K562 (cell line): ENCODE measurements around the gene MOSPD3. TPM values are rescaled to one million over a fixed set of nuclear protein-coding genes. Genes with fewer than 3 reads are reported as not detected.
A peak's percentile ranks its signal among the peaks of the same experiment; 100 is the strongest.

Experiments used
- ARNT ChIP-seq, 2 experiments: fragments of 450-650 bp; IDR thresholded peaks; 2 replicates each; pipeline ENCODE4 v1.6.1; 2016; ENCODE audit warnings: mild to moderate bottlenecking in 1 of 2
- ASH1L ChIP-seq: fragments of 450-650 bp; IDR thresholded peaks from 2 replicates; pipeline ENCODE4 v1.6.1; 2018; ENCODE audit warnings: borderline replicate concordance, mild to moderate bottlenecking, low read depth; ENCODE audit not compliant: partially characterized antibody
- BRD4 ChIP-seq: fragments of 200-600 bp; sonication (generic); IDR thresholded peaks from 2 replicates; pipeline ENCODE4 v1.6.1; 2017; ENCODE audit warnings: inconsistent platforms
- CBX5 ChIP-seq: IDR thresholded peaks from 2 replicates; pipeline ENCODE4 v1.6.1; 2014; ENCODE audit warnings: low read depth, borderline replicate concordance
- CCNT2 ChIP-seq: IDR thresholded peaks from 2 replicates; pipeline ENCODE4 v1.6.1; 2011; ENCODE audit warnings: borderline replicate concordance, low read depth, mild to moderate bottlenecking, moderate library complexity, mixed read lengths, low read length; ENCODE audit not compliant: insufficient read length; ENCODE audit errors: extremely low read depth
- EGR1 ChIP-seq: fragments of 450-650 bp; conservative IDR thresholded peaks from 2 replicates; pipeline ENCODE4 v1.6.1; 2017; ENCODE audit warnings: mild to moderate bottlenecking
- EHMT2 ChIP-seq: fragments of 450-650 bp; IDR thresholded peaks from 2 replicates; pipeline ENCODE4 v1.6.1; 2018; ENCODE audit warnings: antibody characterized with exemption
- GTF2F1 ChIP-seq: IDR thresholded peaks from 2 replicates; pipeline ENCODE4 v1.6.1; 2011; ENCODE audit warnings: low read depth, low read length, improper control_type of control experiment
- KAT7 ChIP-seq: sonication (generic); formaldehyde crosslinking; IDR thresholded peaks from 2 replicates; pipeline ENCODE4 v1.8.0; 2022; ENCODE audit warnings: missing genetic modification reagents, mild to moderate bottlenecking, borderline replicate concordance
- LARP7 ChIP-seq: fragments of 450-650 bp; IDR thresholded peaks from 2 replicates; pipeline ENCODE4 v1.6.1; 2016
- PCBP1 ChIP-seq: fragments of 200-400 bp; formaldehyde crosslinking; IDR thresholded peaks from 2 replicates; pipeline ENCODE4 v1.6.1; 2018; ENCODE audit warnings: mild to moderate bottlenecking, low read depth, low read length; ENCODE audit not compliant: poor library complexity, severe bottlenecking
- RB1 ChIP-seq: fragments of 450-650 bp; IDR thresholded peaks from 2 replicates; pipeline ENCODE4 v1.6.1; 2017; ENCODE audit warnings: low read depth, mild to moderate bottlenecking
- SAFB2 ChIP-seq: fragments of 200-400 bp; formaldehyde crosslinking; IDR thresholded peaks from 2 replicates; pipeline ENCODE4 v1.6.1; 2018; ENCODE audit warnings: borderline replicate concordance, low read length, low read depth, moderate library complexity; ENCODE audit not compliant: severe bottlenecking
- STAT5A ChIP-seq: IDR thresholded peaks from 2 replicates; pipeline ENCODE4 v1.6.1; 2012; ENCODE audit warnings: low read length, inconsistent platforms, borderline replicate concordance
- TAF1 ChIP-seq: IDR thresholded peaks from 2 replicates; pipeline ENCODE4 v1.6.1; 2011; ENCODE audit warnings: mild to moderate bottlenecking, low read length, moderate library complexity; ENCODE audit not compliant: insufficient read depth, control insufficient read depth, severe bottlenecking; ENCODE audit errors: extremely low read depth
- TEAD1 ChIP-seq, 2 experiments: fragments of 450-650 bp in 1 of 2; sonication (generic) in 1 of 2; formaldehyde crosslinking; IDR thresholded peaks; 2 replicates each; pipeline versions ENCODE4 v1.4.0 to v1.8.0; 2020 to 2022; ENCODE audit warnings: mild to moderate bottlenecking in 2 of 2, missing genetic modification reagents in 1 of 2
- ZNF57 ChIP-seq: fragments of 450-650 bp; formaldehyde crosslinking; IDR thresholded peaks from 2 replicates; pipeline ENCODE4 v1.4.0; 2020; ENCODE audit warnings: mild to moderate bottlenecking, moderate library complexity
- ZNF668 ChIP-seq: fragments of 250-450 bp; sonication (Bioruptor Pico); IDR thresholded peaks from 2 replicates; pipeline ENCODE4 v1.8.0; 2022; ENCODE audit warnings: mild to moderate bottlenecking, inconsistent platforms
- ZNF695 ChIP-seq: fragments of 450-650 bp; formaldehyde crosslinking; IDR thresholded peaks from 2 replicates; pipeline ENCODE4 v1.4.0; 2020; ENCODE audit warnings: mild to moderate bottlenecking, moderate library complexity
- polyA plus RNA-seq, 8 experiments: library from polyadenylated mRNA; depleted of rRNA in 4 of 8; stranded (reverse) in 5 of 8; unstranded in 3 of 8; fragments of >200 nt; fragmentation: Nextera tagmentation in 2 of 8; fragmentation: Illumina TruSeq in 1 of 8; extraction: Ambion mirVana in 2 of 8; extraction: Trizol in 1 of 8; gene quantifications; 2 replicates each; pipeline versions ENCODE4 v1.2.1 to v1.2.3, GENCODE V29; 2011 to 2014; ENCODE audit warnings: inconsistent platforms in 1 of 8, missing spikeins in 1 of 8
- total RNA-seq, 7 experiments: library from RNA; depleted of rRNA in 6 of 7; stranded (reverse); fragments of >200 nt in 6 of 7; fragmentation: Illumina TruSeq in 2 of 7; extraction: Trizol in 2 of 7; gene quantifications; 2 replicates each; pipeline versions ENCODE4 v1.2.1 to v1.2.3, GENCODE V29; 2011 to 2021; ENCODE audit warnings: low replicate concordance in 1 of 7
- TF ChIP-seq, protein P1 (sequence below): sonication (generic); formaldehyde crosslinking; IDR thresholded peaks from 2 replicates; pipeline ENCODE4 v1.8.0; 2022; ENCODE audit warnings: mild to moderate bottlenecking, low read depth, missing genetic modification reagents
- TF ChIP-seq, protein P2 (sequence below): sonication (generic); formaldehyde crosslinking; IDR thresholded peaks from 2 replicates; pipeline ENCODE4 v1.8.0; 2022; ENCODE audit warnings: missing genetic modification reagents, mild to moderate bottlenecking, borderline replicate concordance
- TF ChIP-seq, protein P3 (sequence below), 3 experiments: IDR thresholded peaks in 2 of 3; conservative IDR thresholded peaks in 1 of 3; 2 replicates each; pipeline ENCODE4 v1.5.1; 2011 to 2012; ENCODE audit warnings: low read length in 3 of 3, mild to moderate bottlenecking in 3 of 3, control low read depth in 2 of 3, improper control_type of control experiment in 1 of 3, inconsistent platforms in 1 of 3, low read depth in 1 of 3, mixed read lengths in 1 of 3, moderate library complexity in 1 of 3; ENCODE audit not compliant: insufficient read depth in 2 of 3

MOSPD3 gene
- total and polyA plus RNA-seq, 9 of the 15 experiments (the other 6 are each of a cell fraction or from before 2014, with no cell fraction given): 1.4 to 32.1 (median 7.3) TPM

DNA sequence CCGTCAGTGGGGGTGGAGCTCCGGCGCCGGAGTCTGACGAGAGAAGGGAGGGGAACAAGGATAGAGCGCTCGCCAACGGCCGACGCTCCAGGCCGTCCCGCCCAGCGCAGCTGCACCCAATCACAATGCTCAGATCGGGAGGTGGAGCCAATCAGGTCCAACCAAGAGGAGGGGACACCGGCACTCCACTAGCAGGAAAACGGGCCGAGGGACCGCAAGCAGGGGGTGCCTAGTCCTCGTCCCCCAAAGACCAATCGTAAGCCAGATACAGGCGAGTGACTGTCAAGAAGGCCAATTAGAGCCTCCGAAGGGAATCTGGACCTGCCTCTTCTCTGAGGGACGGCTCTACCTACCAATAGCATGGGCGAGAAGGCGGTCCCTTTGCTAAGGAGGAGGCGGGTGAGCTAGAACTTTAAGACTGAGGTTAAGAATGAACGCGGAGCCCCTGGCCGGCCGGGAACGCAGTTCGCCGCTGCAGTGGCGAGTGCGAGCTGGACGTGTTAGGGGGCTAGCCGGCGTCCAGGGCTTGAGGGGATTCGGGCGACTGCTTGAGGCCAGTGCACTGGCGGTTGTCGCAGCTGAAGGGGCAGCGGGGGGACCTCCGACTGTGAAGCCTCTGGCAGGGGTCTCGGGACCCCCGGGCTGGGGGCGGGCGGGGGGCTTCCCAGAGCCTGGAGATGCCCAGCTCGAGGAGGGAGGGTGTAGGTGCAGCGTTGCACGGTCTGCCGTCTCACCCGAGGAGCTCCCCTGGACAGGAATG lies 25.9 kb upstream of the MOSPD3 start, which contains the start of gene FBXO24 (continued):
- TF ChIP-seq, protein P1, sequence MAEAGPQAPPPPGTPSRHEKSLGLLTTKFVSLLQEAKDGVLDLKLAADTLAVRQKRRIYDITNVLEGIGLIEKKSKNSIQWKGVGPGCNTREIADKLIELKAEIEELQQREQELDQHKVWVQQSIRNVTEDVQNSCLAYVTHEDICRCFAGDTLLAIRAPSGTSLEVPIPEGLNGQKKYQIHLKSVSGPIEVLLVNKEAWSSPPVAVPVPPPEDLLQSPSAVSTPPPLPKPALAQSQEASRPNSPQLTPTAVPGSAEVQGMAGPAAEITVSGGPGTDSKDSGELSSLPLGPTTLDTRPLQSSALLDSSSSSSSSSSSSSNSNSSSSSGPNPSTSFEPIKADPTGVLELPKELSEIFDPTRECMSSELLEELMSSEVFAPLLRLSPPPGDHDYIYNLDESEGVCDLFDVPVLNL (CRISPR knock-in tag): 0 out of 2 replicates have a peak, but pooled peaks have one; percentile 62
- no peak for TF ChIP-seq ARNT (IDR thresholded peaks at IDR 0.05)
- no peak for TF ChIP-seq EHMT2
- 0 out of 2 replicates have a peak, but pooled peaks have one; percentile 52 for TF ChIP-seq RB1
- TF ChIP-seq LARP7: no peak
- TF ChIP-seq CBX5: no peak; the same call in 1 of the 2 replicates
- TF ChIP-seq ZNF668: no peak
- TF ChIP-seq STAT5A: no peak
- no peak; the same call in 1 of the 2 replicates for TF ChIP-seq EGR1
- 0 out of 2 replicates have a peak, but pooled peaks have one; percentile 0 for TF ChIP-seq KAT7 (CRISPR knock-in tag)
- no peak for TF ChIP-seq PCBP1
- 0 out of 4 replicates have a peak, but pooled peaks of 1 of the 2 experiments have one; percentile 42 for TF ChIP-seq TEAD1 (CRISPR knock-in tag; IDR thresholded peaks at IDR 0.05)
- TF ChIP-seq ZNF57 (CRISPR knock-in tag): no peak
- no peak; the same call in none of the 2 replicates for TF ChIP-seq GTF2F1
- TF ChIP-seq ASH1L: peak; percentile 100
- TF ChIP-seq CCNT2: no peak
- TF ChIP-seq ZNF695: no peak
- TF ChIP-seq SAFB2: no peak
- TF ChIP-seq, protein P2, sequence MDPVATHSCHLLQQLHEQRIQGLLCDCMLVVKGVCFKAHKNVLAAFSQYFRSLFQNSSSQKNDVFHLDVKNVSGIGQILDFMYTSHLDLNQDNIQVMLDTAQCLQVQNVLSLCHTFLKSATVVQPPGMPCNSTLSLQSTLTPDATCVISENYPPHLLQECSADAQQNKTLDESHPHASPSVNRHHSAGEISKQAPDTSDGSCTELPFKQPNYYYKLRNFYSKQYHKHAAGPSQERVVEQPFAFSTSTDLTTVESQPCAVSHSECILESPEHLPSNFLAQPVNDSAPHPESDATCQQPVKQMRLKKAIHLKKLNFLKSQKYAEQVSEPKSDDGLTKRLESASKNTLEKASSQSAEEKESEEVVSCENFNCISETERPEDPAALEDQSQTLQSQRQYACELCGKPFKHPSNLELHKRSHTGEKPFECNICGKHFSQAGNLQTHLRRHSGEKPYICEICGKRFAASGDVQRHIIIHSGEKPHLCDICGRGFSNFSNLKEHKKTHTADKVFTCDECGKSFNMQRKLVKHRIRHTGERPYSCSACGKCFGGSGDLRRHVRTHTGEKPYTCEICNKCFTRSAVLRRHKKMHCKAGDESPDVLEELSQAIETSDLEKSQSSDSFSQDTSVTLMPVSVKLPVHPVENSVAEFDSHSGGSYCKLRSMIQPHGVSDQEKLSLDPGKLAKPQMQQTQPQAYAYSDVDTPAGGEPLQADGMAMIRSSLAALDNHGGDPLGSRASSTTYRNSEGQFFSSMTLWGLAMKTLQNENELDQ (CRISPR knock-in tag): no peak
- TF ChIP-seq, protein P3, sequence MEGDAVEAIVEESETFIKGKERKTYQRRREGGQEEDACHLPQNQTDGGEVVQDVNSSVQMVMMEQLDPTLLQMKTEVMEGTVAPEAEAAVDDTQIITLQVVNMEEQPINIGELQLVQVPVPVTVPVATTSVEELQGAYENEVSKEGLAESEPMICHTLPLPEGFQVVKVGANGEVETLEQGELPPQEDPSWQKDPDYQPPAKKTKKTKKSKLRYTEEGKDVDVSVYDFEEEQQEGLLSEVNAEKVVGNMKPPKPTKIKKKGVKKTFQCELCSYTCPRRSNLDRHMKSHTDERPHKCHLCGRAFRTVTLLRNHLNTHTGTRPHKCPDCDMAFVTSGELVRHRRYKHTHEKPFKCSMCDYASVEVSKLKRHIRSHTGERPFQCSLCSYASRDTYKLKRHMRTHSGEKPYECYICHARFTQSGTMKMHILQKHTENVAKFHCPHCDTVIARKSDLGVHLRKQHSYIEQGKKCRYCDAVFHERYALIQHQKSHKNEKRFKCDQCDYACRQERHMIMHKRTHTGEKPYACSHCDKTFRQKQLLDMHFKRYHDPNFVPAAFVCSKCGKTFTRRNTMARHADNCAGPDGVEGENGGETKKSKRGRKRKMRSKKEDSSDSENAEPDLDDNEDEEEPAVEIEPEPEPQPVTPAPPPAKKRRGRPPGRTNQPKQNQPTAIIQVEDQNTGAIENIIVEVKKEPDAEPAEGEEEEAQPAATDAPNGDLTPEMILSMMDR (IDR thresholded peaks at IDR 0.05 in 2 of 3, conservative IDR thresholded peaks at IDR 0.05 in 1 of 3; ENCODE audit: insufficient read depth in 2 of 3, low read depth in 1 of 3, low read length in 3 of 3): peak in 1 of 3 experiments; percentile 31; a peak in 1 of 6 replicates
- TF ChIP-seq BRD4: no peak
- peak; percentile 71 for TF ChIP-seq TAF1
